Muscle layer of duodenum (tissue), 2 donors: ENCODE data around the gene AIDA.

ENCODE experiments used
- H3K27ac ChIP-seq: one replicate; pipeline ENCODE4 v1.7.0; 2013; ENCODE audit warnings: mild to moderate bottlenecking, low read length
- H3K27me3 ChIP-seq: one replicate; pipeline ENCODE4 v1.7.0; 2013; ENCODE audit warnings: low read depth, mild to moderate bottlenecking, control low read depth, low read length
- H3K36me3 ChIP-seq, 2 donors: one replicate each; pipeline ENCODE4 v1.7.0; 2013; ENCODE audit warnings: low read length in 2 of 2, control low read depth in 1 of 2, mild to moderate bottlenecking in 1 of 2; ENCODE audit not compliant: insufficient read depth in 2 of 2, control insufficient read depth in 1 of 2
- H3K4me1 ChIP-seq, 2 donors: one replicate each; pipeline ENCODE4 v1.7.0; 2013; ENCODE audit warnings: low read length in 2 of 2, mild to moderate bottlenecking in 2 of 2, control low read depth in 1 of 2, moderate library complexity in 1 of 2; ENCODE audit not compliant: insufficient read depth in 2 of 2, control insufficient read depth in 1 of 2
- H3K4me3 ChIP-seq, 2 donors: one replicate each; pipeline ENCODE4 v1.7.0; 2013; ENCODE audit warnings: low read length in 2 of 2, low read depth in 1 of 2, mild to moderate bottlenecking in 1 of 2
- H3K9me3 ChIP-seq, 2 donors: one replicate each; pipeline ENCODE4 v1.7.0; 2013; ENCODE audit warnings: low read length in 2 of 2, control low read depth in 1 of 2, mild to moderate bottlenecking in 1 of 2; ENCODE audit not compliant: control insufficient read depth in 1 of 2
- donor health status: healthy.

The AIDA gene

DNA sequence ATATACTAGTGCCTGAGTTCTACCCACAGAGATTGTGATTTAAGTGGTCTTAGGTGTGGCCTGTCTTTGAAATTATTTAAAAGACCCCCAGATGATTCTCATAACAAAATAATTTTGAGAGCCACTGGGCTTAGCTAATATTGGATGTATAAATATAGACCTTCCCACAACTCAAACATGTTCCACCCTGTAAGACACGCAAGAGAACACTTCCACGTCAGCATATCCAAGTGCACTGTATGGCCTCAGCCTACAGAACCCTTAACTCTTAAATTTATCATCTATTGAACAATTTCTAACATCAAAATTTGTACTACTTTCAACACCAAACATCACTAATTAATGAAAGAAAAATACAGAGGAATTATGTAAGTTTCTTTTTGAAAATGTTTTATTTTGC lies 27.2 kb upstream of the AIDA start:
- Histone ChIP-seq H3K36me3 (peaks cover 12 to 19% of the 10 kb centered on the region in 2 donors), H3K4me1 (no peaks in the 10 kb centered on the region), H3K27ac (peak overlapping the region; percentile 9), H3K27me3 (no peaks in the 10 kb centered on the region), H3K9me3 (no peaks in the 10 kb centered on the region), H3K4me3 (no peak overlapping the region)

DNA sequence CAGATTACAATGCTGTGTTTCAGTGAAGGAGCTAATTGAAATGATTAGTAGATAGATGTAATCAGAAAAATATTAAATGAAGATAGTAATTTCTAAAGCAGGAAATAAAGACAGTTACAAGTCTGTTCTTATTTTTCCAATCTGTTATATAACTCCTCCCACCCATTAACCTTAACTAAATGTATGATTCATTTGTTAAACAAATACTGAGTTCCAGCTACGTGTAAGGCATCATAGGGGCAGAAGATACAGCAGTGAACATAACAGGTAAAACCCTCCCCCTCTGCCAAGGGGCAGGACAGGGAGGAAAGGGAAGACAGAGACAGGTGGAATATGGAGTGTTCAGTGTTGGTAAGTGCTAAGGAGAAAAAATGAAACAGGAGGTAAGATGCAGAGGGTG lies 24.7 kb upstream of the AIDA start, which contains the start of gene FAM177B:
FAM177B (plus strand) TSS at position 231 of the 400 bp plus-strand sequence. CDS start 9,344 bp downstream, outside the sequence.
- H3K9me3 ChIP-seq, result no peaks in the 10 kb centered on the region
- H3K27ac ChIP-seq, result peak within 1 kb of the TSS; percentile 21
- H3K4me3 ChIP-seq, result no peak within 1 kb of the TSS
- H3K27me3 ChIP-seq, result no peaks in the 10 kb centered on the region
- H3K4me1 ChIP-seq, result no peaks in the 10 kb centered on the region
- H3K36me3 ChIP-seq, result peaks cover 31 to 42% of the 10 kb centered on the region in 2 donors

DNA sequence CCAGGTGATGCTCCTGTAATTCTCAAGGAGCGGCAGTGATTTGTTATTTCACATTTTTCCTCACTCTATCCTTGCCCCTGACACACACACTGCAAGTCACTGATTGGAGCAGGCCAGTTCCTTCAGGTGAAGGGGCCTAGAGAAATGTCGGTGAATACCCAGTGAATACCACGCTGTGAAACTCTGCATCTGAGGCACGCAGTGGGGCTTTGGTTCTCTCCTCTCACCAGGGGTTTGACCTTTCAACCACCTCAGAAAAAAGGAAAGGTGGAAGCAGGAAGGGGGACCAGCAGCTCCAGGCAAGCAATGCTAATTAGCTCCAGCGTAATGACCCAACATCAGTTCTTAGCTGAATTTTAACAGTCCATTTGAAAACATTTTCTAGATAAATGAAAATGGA lies 24.2 kb upstream of the AIDA start:
- no peaks in the 10 kb centered on the region for H3K9me3 ChIP-seq
- H3K27me3 ChIP-seq, result no peaks in the 10 kb centered on the region
- H3K36me3 ChIP-seq, result peaks cover 35 to 46% of the 10 kb centered on the region in 2 donors
- H3K27ac ChIP-seq, result no peak overlapping the region
- H3K4me1 ChIP-seq, result no peaks in the 10 kb centered on the region
- no peak overlapping the region for H3K4me3 ChIP-seq

DNA sequence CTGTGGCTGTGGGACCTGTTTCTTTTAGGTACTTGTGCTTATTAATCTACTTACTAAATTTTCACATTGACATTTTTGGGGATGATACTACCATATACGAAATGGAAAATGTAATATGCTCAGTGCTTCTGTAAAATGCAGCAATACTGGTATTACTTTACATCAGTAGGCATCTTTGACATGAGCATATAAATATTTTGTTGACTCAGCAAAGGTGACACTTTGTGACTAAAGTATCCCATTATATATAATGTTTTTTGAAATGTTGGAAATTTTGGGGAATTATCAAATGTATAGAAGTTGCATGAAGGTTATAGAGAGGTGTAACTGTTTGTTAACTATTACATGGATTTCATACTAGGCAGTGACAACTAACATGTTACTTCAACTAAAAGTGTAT lies 22.4 kb upstream of the AIDA start:
- H3K36me3 ChIP-seq, result peaks cover 51 to 63% of the 10 kb centered on the region in 2 donors
- H3K9me3 ChIP-seq, result no peaks in the 10 kb centered on the region
- H3K4me3 ChIP-seq, result no peak overlapping the region
- H3K27me3 ChIP-seq, result no peaks in the 10 kb centered on the region
- H3K27ac ChIP-seq, result no peak overlapping the region
- H3K4me1 ChIP-seq, result no peaks in the 10 kb centered on the region

DNA sequence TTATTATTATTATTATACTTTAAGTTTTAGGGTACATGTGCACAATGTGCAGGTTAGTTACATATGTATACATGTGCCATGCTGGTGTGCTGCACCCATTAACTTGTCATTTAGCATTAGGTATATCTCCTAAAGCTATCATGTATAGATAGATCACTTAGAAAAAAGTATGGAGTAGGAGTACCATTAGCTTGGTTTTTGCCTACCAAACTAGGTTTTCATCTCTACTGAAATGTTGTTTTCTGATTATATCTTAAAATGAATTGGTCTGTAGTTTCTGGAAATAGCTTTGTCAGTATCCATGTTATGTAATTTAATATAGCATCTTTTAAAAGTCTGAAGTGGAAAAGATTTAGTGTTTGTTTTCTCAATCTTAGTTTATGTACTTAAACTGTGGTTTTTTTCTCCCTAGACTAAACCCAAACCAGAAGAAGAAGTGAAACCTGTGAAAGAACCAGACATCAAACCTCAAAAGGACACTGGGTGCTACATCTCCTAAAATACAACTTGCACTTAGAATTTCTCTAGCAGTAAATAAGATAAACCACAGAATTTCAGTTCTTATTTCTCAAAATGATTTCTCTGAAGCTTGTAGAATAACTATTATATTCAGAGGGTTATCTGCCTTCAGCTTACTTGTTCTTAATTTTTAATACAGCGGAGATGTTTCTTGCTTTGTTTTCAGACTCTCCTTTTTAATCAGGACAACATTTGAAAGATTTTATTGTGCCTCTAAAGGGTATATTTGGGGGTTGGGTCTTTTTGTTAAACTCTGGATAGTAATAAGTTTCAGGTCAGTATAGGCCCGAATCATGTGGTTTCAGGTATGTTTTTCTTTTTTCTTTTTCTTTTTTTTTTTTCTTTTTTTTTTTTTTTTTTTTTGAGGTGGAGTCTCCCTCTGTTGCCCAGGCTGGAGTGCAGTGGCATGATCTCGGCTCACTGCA lies 20.2 kb upstream of the AIDA start:
- Histone ChIP-seq H3K9me3 (no peaks in the 10 kb centered on the region), H3K4me3 (no peak overlapping the region), H3K36me3 (peaks cover 70 to 83% of the 10 kb centered on the region in 2 donors), H3K27ac (no peak overlapping the region), H3K4me1 (no peaks in the 10 kb centered on the region), H3K27me3 (no peaks in the 10 kb centered on the region)

DNA sequence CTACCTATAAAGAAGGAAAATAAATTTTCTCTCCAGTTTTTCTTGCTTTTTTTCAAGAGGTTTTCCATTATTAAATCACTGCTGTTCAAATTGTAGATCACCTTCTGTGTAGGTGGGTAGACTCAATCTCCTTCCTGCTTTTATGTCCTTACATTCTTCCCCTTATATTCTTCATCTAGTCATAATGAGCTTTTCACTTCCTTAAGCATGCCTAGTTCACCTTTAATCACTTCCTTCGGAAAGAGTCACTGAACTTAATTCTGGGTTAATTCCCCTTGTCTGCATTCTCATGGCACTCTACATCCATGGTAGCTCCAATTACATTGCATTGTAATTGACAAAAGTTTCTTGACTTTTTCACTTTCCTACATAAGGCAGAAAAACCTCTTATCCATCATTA lies 18.6 kb upstream of the AIDA start:
- Histone ChIP-seq H3K27me3 (no peaks in the 10 kb centered on the region), H3K36me3 (peaks cover 83 to 93% of the 10 kb centered on the region in 2 donors), H3K27ac (no peak overlapping the region)

DNA sequence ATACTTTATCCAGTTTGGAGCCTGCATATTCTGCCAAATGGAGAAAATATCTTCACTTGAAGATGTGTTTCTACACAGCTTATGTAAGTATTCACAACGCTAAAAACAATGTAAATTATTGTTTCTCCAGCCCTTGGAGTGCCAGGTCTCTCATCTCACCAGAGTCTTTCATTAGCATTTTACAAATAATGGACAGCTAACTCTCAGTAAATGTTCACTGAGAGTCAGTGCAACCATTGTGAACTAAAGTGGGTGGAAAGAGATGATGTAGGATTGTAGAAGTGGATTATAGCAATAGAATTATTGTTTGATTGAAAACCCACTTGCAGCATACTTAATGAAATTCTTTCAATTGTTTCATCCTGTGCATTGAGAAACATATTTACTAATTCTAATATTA lies 16.5 kb upstream of the AIDA start:
- Histone ChIP-seq H3K4me3 (no peak overlapping the region), H3K4me1 (no peaks in the 10 kb centered on the region), H3K9me3 (no peaks in the 10 kb centered on the region), H3K36me3 (peaks cover 81 to 89% of the 10 kb centered on the region in 2 donors), H3K27me3 (no peaks in the 10 kb centered on the region), H3K27ac (no peak overlapping the region)

More for the DNA sequence above, 18.6 kb upstream of the AIDA start:
- Histone ChIP-seq H3K4me3 (no peak overlapping the region), H3K9me3 (no peaks in the 10 kb centered on the region), H3K4me1 (no peaks in the 10 kb centered on the region)

DNA sequence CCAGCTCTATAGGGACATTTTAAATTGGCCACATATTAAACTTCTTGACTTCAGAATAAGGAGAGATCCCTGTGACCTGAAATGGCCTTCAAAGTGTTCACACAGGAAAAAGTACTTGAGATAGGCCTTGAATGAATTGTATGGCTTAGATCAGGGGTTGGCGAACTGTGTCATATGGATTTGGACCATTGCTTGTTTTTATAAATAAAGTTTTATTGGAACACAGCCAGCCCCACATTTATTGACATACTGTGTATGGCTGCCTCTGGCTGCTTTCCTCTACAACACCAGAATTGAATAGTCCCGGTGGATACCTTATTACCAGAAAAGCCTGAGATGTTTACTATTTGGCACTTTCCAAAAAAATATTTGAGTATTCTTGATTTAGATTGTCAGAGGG lies 4.1 kb upstream of the AIDA start:
- Histone ChIP-seq H3K9me3 (no peaks in the 10 kb centered on the region), H3K27ac (no peak overlapping the region), H3K36me3 (peaks cover 36 to 40% of the 10 kb centered on the region in 2 donors), H3K27me3 (no peaks in the 10 kb centered on the region), H3K4me3 (no peak overlapping the region), H3K4me1 (peaks cover 0 to 15% of the 10 kb centered on the region in 2 donors)

DNA sequence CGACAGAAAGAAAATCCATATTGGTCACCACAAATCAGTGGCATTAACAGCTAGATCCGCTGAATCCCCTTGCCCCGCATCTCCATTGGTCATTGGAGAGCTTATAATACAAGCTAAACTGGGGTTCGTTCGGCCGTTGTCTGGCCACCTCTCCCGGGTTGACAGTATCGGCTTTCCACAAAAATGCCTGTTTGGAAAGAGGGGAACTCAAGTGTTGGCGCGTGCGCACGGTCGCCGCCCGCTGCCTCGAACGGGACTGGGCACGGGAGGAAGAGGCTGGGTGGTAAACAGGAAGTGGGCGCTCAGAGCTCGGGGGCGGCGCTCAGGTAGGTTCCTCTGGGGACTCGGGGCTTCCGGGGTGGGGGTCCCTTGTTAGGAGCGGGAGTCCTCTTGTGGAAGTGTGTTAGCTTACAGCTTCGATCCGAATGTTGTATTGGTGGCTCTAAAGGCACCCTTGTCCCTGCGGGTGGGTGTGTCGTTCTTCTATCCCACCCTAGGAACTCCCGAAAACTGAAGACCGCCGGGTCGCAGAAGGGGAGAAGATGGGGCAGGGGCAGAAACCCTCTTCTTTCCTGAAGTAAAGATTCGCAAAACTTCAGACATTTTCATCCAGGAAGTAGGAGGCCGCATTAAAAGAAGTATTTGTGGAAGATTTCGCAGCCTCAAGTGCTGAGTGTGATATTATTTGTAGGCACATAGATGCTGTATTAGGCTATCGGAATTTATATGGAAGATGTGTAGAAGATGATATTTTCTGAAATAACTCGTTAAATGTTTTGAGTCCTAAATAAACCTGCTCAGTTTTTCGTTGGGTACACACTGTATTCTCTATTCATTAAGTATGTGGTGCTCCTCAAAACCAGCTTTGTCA lies 1.0 kb upstream of the AIDA start:
- Histone ChIP-seq H3K4me1 (peaks cover 0 to 27% of the 10 kb centered on the region in 2 donors), H3K27ac (peak overlapping the region; percentile 98), H3K9me3 (no peaks in the 10 kb centered on the region), H3K36me3 (peaks cover 14 to 21% of the 10 kb centered on the region in 2 donors), H3K4me3 (peak overlapping the region; percentile 89 to 94), H3K27me3 (no peaks in the 10 kb centered on the region)

DNA sequence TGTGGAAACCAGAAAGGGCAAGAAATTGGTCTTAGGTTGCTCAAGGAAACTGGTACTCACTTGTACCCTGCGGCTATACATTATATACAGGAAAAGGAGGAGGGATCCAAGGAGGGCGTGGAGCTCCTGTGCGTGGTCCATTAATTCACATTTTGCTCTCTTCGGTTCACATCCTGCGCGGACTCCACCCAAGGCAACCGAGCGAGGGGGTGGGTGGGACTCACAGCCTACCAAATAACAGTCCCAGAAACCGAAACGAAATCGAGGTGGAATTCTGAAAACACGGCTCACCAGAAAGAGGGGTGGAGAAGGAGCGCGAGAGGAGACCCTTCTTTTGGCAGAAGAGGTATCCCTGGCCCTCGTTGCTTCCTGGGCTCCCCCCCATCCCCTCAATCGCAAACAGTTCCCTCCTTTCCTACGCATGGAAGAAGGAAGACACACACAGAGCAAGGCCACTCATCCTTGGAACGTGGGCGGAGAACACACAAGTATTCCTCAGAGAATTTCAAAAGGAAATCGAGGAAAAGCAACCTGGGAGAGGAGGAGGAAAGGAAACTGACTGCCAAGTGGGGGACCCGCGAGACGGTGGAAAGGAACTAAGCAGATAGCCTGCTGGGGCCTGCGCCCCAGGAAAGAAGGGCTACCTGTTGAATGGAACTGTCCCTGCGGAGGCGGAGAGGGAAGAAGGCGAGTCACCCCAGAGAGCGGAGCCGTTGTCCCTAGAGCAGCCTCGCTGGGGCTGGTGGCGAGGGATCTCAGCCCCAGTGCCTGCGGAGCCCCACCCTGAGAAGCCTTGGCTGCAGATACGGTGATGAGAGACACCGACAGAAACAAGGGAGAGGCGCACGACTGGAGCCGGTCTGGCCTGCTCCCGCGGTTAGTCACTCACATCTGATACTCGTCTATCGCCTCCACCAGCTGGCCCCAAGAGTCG lies 705 bp downstream of the AIDA start:
- peak overlapping the region; percentile 97 for H3K27ac ChIP-seq
- peaks cover 0 to 23% of the 10 kb centered on the region in 2 donors for H3K4me1 ChIP-seq
- H3K9me3 ChIP-seq, result no peaks in the 10 kb centered on the region
- peak overlapping the region; percentile 89 to 99 for H3K4me3 ChIP-seq
- H3K27me3 ChIP-seq, result no peaks in the 10 kb centered on the region
- H3K36me3 ChIP-seq, result peaks cover 4 to 12% of the 10 kb centered on the region in 2 donors
